HG03039 (cell line): ENCODE measurements around the gene XYLT1.

Source experiments
- ATAC-seq: cut with Tn5 transposase; IDR thresholded peaks from one replicate; pipeline ENCODE4 v1.9.1; 2021; ENCODE audit warnings: mild to moderate bottlenecking, moderate library complexity; ENCODE audit not compliant: unreplicated experiment

The XYLT1 gene

DNA sequence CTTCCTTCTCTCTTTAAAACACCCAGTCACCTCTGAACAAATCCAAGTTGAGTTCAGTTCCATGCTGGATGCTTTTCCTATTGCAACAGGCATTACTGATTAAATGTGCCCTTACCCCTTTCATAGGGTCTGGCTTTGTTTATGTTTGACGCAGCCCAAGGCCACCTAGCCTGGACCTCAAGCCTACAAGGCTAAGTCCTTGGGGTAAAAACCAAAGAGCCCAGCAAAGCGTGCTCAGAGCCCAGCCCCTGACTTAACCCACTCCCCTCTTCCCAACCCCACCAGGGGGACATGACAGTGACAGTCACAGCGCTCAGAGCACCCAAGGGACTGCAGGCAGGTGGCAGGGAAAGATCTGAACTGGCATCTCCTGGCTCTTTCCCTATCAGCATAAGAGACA, 200.6 kb downstream of the XYLT1 start:
- no peak for ATAC-seq

DNA sequence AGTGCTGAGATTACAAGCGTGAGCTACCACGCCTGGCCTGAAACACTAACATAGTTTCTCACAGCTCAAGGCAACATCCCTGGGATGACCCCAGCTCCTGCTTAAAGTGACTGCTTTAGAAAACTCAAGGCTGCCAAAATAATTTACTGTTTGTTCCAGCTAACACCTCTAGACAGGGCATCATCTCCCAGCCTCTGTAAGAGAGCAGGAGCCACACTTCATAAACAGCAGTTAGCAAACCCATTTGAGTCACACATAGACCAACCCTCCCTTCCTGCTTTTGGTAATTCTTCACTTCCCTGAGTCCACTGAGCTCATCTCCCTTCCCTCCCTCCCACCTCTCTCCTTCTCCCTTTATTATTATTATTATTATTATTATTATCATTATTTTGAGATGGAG, 201.3 kb downstream of the XYLT1 start:
- ATAC-seq = no peak

DNA sequence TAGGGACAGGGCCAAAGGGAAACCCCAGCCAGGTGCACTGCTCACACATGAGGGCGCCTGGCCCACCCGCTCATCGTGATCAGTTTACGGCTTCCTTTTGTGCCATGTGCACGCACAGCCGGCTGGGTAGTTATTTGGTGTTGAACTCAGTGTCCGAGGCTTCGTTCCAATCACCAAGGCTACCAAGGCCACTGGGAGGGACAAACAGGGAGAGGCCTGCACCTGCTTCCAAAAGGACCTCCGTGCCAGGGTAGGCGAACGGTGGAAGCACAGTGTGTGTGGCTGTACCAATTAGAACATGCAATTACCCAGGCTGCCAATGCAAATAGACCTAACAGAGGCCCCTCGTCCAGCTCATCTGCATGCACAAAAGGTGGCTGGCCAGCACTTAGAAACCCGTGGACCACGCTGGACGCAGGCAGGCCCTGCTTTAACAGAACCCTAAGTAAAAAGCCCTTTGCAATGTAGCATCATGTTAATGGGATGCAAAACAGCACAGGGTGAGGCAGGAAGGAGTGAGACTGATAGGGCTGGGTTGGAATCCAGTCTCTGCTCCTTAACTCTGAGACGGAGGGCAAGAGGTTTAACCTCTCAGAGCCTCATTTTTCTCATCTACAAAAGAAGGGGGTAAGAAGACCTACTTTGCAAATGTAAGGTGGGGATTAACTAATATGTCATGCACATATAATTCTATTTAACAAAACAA, 204.0 kb downstream of the XYLT1 start:
- no peak for ATAC-seq

DNA sequence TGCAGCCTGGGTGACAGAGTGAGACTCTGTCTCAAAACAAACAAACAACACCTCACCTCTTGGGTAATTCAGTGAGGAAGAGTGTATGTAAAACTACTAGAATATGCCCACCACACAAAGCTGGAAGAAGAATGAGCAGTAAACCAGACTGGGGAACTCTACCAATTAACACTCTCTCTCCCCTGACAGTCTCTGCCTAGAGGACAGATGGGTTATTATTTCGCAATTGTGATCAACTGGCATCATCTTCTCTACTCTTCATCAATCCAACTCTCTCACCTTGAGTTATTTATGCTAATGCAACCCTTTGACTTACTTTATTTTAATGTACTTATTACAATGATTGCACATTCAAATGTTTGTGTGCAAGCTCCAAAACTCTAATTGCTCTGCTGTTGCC, 205.6 kb downstream of the XYLT1 start:
- ATAC-seq = no peak

DNA sequence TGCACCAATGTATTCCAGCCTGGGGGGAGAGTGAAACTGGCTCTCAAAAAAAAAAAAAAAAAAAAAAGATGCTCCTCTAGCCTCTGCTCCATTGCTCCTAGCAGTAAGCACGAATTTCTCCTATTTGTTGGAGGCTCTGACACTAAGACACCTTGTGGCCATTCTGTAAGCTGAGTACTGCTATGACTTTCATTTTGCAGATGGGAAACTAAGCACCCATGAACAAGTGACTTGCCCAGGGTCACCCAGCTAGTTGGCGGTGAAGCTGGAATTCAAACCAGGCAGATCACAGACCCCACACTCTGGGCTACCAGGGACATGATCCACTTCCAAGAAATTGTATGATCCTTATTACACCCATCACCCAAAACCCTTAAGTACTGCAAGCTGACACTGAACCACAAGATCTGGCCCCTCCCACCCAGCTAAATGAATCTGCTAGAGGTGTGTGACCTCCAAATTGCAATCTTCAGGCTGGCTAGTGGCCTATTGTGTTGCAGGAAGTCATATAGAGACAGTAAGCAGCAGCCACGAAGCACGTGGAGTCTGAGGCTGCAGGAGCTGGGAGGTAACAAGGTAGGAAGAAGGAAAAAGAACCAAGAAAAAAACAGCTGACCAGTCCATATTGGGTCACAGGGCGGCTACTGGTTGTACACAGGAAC, 209.4 kb downstream of the XYLT1 start:
- no peak for ATAC-seq

DNA sequence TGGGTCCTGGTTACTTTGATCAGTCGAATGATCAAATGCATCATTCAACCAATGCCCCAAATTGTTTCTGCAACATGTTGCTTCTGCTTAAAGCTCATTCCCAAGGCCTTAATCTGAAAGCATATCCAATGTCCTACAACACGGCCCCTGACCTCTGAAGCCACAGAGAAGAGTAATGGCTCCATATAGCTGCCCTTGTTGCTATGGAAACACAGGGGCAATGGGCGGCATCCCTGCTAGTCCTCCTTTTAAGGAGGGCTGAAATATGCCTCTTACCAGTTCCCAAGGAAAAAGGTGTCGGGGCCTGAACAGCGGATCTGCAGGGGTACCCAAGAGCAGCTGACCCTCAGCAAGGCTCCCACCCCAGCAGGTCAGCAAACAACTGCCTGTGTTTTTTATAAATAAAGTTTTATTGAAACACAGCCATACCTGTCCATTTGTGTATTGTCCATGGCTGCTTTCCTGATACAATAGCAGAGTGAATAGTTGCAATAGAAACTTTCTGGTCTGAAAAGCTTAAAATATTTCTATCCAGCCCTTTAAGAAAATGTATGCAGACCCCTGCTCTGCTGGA, 210.4 kb downstream of the XYLT1 start:
- ATAC-seq = no peak

DNA sequence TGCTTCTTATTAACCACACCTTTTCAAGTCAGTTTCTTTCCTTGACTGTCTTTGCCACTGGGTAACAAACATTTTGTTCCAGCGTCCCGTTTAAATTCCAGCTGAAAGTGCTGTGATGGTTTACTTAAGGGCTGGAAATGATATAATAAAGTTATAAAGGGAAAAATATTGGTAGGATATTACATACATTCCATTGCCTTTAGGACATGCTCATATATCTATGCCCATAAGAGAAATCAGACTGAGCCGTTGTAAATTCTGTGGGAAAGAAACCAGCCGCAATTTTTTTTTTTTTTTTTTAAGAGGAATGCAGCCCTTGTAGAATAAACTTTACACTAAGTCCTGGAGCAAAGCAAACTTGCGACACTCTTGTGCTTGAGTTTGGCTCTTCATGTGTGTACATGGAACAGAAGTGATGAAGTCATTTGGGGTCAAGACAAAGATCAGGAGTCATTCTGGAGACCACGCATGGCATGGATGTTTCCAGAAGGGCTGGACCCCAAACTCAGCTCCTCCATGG, 210.9 kb downstream of the XYLT1 start:
- ATAC-seq = no peak

DNA sequence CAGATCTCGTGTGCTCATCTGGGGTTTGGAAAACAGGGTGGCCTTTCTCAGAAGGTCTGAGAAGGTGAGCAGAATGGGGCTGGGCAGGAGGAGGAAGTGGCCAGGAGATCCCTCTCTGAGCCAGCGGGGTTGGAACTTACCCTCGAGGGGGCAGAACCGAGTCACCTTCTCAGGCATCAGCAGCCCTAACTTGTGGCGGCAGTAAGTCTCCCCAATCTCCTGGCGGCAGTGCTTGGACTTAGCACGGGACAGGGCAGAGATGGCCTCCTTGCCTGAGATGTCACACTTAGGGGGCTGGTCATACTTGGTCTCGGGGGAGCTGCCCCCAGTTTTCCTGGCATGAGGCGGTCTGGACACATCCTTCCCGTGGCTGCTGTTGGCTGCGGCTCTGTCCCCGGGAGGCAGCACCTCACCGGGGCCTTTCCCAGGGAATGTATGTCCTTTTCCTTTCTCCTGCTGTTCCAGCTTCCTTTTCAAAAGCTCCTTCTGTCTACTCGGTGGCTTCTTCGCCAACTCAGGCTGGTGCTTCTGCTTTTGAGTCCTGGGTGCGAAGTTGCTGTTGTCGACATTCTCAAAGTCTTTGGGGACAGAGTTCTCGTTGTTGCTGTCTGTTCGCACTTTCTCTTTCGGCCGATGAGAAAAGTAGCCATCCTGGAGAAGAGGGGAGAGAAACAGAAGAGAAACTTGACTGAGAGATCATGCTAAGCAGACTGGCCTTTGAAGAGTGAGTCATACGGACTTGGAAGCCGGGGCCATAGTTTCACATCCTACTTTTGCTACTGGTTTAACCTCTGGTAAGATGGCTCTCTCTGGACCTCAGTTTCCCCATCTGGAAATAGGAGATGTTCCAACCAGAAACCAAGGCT, 211.7 kb downstream of the XYLT1 start:
- ATAC-seq = peak; percentile 55

DNA sequence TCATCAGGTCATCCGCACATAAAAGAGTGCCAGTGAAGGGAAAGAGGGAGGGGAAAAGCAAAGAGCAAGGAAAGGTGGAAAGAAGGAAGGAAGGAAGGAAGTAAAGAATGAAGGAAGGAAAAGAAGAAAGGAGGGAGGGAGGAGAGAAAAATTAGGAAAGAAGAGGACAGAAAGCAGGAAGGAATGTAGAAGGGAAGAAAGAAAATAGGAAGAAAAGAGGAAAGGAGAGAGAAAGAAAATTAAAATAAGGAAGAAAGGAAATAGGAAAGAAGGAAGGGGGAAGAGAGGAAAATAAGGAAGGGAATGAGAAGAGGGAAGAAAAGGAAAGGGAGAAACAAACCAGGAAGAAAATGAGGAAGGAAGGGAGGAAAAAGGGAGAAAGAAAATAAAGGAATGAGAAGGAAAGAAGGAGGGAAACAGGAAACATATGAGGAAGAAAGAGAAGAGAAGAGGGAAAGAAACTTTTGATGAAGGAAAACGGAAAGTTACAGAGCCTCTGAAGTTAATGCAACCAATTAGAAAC, 212.6 kb downstream of the XYLT1 start:
- no peak for ATAC-seq

DNA sequence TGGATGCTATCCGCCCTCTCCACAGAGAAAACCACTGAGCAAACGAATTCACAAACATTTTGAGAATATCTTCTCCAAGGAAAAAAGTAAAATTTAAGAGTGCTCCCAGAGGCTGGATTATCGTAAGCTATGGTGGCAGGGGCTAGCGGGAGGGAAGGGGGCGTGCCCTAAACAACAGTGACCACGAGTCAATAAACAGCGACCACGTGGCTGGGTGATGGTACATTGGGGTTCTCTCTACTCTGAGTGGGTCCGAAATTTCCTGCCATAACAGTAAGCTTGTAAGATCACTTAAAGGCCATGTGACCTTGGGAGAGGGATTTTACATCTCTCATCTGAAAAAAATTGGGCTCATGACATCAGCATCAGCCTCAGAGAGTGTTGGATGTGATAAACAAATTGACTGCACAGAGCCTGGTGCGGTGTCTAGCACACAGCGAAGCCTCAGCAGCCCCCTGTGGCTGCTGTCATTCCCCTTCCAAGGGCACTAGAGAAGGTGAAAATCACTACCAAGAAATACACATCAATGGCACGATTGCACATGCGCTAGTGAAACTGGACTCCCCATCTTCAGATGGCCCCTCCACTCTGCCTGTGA, 213.2 kb downstream of the XYLT1 start:
- ATAC-seq = no peak

DNA sequence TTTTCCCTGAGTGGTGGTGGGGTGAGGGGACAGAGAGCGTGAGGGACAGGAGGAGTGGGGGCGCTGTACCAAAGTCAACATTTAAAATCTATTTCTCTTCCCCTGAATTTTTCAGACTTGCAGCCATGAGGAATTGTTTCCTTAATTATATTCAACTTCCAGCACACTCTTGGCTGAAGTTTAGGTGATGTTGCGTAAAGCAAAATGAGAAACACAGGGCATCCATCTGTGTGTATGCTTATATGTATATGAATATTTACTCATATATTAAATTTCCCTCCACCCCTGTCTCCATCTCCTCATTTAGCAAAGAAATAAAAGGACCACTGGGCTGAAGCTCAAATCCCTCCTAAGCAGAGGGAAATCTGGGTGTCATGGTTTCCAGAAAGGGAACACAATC, 218.1 kb downstream of the XYLT1 start:
- ATAC-seq = no peak

DNA sequence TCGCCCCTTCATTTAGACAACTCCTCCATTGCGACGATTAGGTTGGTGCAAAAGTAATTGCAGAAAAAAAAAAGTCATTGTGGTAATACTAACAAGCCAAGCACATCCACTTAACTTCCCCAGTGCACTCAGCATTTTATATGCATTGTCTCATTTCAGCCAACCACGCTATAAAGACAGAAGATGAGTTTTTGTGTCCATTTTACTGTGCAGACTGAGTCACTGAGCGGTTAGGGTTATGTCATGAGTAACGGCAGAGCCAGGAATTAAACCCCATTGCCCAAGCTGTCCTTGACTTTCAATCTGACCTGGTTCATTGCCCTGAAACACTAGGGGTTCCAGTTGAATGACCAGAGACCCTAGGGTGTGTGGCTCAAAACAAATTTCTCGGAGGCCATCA, 218.7 kb downstream of the XYLT1 start:
- ATAC-seq = no peak

DNA sequence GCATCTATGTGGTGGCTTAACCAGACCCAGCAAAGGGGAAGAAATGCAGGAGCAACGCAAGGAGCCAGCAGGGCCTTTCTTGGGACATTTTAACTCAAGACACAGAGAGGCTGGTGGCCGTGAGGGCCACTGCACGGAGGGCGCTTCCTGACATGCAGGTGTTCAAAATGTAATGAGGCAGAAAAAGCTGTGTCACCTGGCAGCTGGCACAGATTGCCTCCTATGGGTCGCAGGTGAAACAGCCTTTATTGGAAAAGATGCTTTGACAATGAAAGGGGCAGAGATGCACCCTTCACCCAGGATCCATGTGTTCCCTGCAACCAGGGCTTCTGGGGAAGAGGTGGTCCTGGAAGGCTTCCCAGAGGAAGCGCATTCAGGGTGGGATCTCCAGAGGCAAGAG, 219.3 kb downstream of the XYLT1 start:
- no peak for ATAC-seq

DNA sequence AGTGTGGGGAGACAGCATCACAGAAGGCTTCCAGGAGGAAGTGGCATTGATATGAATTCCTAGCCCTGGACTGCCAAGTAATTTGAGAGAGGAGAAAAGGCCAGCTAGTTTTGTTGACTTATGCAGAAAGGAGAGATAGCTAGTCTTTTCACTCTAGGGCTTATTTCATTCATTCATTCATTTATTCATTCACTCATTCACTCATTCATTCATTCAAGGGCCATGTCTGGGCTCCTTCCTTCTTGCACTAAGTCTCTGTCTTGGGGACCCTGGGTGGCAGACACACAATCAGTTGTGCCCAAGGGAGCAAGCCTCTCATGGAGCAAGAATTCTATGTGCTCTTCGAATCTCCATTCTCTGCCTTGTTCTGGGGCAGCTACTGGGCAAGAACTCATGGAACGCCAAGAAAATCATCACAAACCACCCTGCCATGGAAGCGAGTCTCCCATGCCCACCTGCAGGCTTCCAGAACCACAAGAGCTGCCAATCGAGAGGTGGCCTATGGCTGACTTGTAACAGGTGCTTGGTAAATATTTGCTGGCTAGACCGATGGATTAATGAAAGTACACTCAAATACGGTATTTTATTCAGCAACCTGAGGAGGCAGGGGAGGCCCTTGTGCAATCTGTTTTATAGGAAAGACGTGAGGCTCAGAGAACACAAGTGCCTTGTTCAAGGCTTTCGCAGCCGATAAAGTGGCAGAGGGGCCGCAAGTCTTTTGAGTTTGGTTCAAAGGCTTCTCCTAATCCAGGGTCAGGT, 223.6 kb downstream of the XYLT1 start:
- no peak for ATAC-seq

DNA sequence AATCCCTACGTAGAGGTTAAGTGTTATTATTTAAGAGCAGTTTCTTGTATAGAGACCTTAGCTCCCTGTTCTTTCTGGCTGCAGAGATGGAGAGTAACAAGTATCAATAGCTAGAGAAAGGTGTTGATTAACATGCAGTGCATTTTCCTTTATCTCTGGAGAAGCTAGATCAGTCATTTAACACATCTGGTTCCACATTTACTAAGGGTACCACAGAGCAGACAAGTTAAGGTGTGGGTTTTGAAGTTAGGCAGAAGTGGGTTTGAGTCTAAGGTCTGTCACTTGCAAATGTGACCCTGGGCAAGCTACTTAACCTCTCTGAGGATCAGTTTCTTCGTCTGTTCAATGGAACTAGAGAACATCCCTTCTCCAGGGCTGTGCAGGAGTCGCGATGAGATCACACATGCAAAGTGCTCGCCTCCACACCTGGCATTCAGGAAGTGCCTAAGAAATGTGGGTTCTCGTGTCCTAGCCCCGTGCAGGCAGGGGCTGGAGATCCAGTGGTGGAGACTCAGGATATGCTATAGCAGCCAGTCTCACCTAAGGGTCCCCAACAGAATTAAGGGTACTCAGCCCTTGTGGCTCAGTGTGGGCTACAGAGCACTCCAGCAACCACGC, 224.4 kb downstream of the XYLT1 start:
- no peak for ATAC-seq

DNA sequence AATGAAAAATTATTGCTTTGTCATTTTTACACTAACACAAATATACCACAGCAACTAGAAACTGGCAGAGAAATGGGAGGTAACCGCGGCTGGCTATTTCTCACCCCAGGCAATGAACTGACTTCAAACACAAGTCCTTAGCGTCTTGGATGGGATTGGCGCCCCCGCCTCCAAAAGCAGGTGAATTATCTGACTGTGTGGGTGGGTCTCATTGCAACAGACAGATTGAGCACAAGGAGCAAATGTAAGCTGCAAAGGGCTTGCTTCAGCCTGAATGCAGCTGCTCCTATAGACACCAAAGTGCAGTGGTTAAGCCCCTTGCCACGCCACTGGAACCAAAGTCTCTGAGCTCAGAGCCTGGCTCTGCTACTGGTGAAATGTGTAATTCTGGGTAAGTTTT, 225.0 kb downstream of the XYLT1 start:
- ATAC-seq = no peak

DNA sequence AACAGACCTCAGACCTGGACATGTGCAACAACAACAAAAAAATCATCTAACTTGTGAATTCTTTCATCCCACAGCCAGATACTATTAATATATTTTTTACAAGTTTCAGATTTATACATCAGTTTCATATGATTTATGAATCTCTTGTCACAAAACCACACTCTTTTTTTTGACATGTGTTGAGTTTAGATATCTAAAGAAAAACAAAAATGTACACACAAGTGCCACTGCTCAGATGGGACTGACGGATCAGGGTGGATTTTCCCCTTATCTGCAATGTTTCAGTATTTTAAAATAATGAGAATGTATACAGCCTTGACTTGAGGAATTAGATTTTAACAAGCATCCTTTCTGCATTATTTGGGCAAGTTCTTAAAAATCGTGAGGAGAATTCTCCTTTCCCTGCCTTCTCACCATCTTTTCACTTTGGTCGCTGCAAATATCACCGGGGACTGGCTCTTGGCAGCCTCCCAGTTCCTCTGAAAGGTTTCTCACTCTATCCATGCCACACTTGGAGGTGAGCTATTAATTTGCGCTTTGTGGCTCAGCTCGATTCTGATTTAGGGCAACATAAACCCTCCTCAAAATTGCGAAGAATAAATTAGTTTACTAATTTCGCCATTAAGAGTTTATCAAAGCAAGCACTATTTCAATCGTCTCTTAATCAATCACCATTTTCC, 225.7 kb downstream of the XYLT1 start:
- no peak for ATAC-seq

DNA sequence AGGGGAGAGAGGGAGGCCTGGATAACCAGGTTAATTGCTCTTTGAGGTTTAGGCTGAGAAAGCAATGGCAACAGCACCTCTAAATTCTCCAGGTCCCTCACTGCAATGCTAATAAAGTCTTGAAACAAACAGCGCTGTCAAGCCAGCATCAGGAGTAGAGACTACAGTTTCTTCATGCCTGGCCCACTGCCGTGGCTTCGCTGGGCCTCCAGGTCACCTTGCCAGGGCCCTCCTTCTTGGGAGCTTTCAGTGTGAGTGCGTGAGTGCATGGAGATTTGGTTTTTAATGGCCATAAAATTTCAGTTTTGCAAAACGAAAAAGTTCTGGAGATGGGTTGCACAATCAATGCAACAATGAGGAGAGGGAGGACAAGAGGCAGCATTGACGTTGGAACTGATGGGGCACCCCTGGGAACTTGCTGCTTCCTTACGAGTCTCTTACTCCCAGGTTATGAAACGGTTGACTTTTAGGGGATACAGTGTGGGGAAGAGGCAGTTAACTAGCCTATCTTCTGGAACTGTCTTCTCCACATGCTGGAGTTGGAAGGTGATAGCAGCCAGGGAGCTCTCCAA, 229.4 kb downstream of the XYLT1 start:
- ATAC-seq = no peak
